Adrenal gland (tissue), 12 donors: Measurements from ENCODE around the gene CENPV. TPM values are rescaled to one million over a fixed set of nuclear protein-coding genes. Genes with fewer than 3 reads are reported as not detected.

Experiments used
- DNase-seq, 7 donors: peaks; one replicate each; pipeline ENCODE4 v3.0.0-alpha.2; 2019 to 2020
- H3K27ac ChIP-seq, 5 donors: fragments of 200-600 bp; sonication (generic) in 4 of 5; 1 replicate in 3 of 5; 2 replicates in 2 of 5; pipeline versions ENCODE4 v1.5.1 to v1.8.0; 2016 to 2020; ENCODE audit warnings: mild to moderate bottlenecking in 1 of 5
- H3K27me3 ChIP-seq: fragments of 200-600 bp; 2 replicates; pipeline ENCODE4 v1.8.0; 2021
- H3K36me3 ChIP-seq, 2 donors: fragments of 200-600 bp; replicated peaks in 1 of 2; 1 replicate in 1 of 2; 2 replicates in 1 of 2; pipeline versions ENCODE4 v1.5.1 to v1.8.0; 2018 to 2022
- H3K4me1 ChIP-seq, 2 donors: fragments of 200-600 bp; replicated peaks in 1 of 2; 1 replicate in 1 of 2; 2 replicates in 1 of 2; pipeline versions ENCODE4 v1.5.1 to v1.8.0; 2018 to 2021
- H3K4me3 ChIP-seq, 4 donors: fragments of 200-600 bp; sonication (generic) in 3 of 4; one replicate each; pipeline ENCODE4 v1.5.1; 2016 to 2018
- H3K9me3 ChIP-seq, 3 donors: fragments of 200-600 bp; sonication (generic) in 1 of 3; replicated peaks in 1 of 3; 1 replicate in 2 of 3; 2 replicates in 1 of 3; pipeline versions ENCODE4 v1.5.1 to v1.8.0; 2016 to 2021
- POLR2A ChIP-seq, 2 donors: fragments of 450-650 bp; IDR thresholded peaks; one replicate each; pipeline ENCODE4 v1.6.1; 2017; ENCODE audit warnings: antibody characterized with exemption in 2 of 2, mild to moderate bottlenecking in 2 of 2, moderate library complexity in 1 of 2
- WGBS, 4 donors: extraction: QIAGEN DNeasy Blood & Tissue Kit in 2 of 4; methylation state at CpG; one replicate each; pipeline versions ENCODE4 v1.1.5 to v1.1.7; 2013 to 2017; 5-methylcytosine and 5-hydroxymethylcytosine counted together
- intact Hi-C, 2 donors: fragments of 100-400 bp; cut with DNase I; formaldehyde crosslinking; loops; one replicate each; pipeline versions ENCODE4 v1.14.1 to v1.15.0; 2022 to 2023
- polyA plus RNA-seq, 3 donors: library from polyadenylated mRNA; stranded (reverse); fragments of 200-250 nt in 2 of 3; fragments of 350-450 nt in 1 of 3; fragmentation: Illumina TruSeq in 1 of 3; extraction: RNeasy Lipid Tissue Mini Kit (QIAGEN cat#74804) in 1 of 3; gene quantifications; one replicate each; pipeline ENCODE4 v1.2.3, GENCODE V29; 2013 to 2014
- total RNA-seq, 9 donors: library from RNA; depleted of rRNA in 4 of 9; stranded (reverse); fragments of >200 nt in 4 of 9; fragments of 120-200 nt in 1 of 9; fragmentation: NEBNext Ultra II Directional in 1 of 9; extraction: Animal tissue kit (Norgen Biotek cat#: 25700) in 1 of 9; gene quantifications; one replicate each; pipeline versions ENCODE4 v1.1.0 to v1.2.4, GENCODE V29; 2013 to 2023
- TF ChIP-seq, protein P1 (sequence below), 6 experiments: fragments of 450-650 bp in 4 of 6; fragments of 200-600 bp in 2 of 6; sonication (generic) in 1 of 6; IDR thresholded peaks; 1 replicate in 5 of 6; 2 replicates in 1 of 6; pipeline versions ENCODE4 v1.5.1 to v1.8.0; 2016 to 2021; ENCODE audit warnings: antibody characterized with exemption in 6 of 6, mild to moderate bottlenecking in 2 of 6, moderate library complexity in 1 of 6
- donor health status: healthy with polysubstance abuse.
- donor health status: Bipolar disorder and iron deficiency.
- donor health status: DM: yes; HTN: yes; CAD: no.
- donor health status: DM: no; HTN: no; CAD: no.
- donor health status: DM: no; HTN: no; CAD: no.
- donor health status: DM: yes; HTN: yes; CAD: no.

Gene CENPV
- total and polyA plus RNA-seq, 12 donors: 19.9 to 37.9 (median 28.6) TPM

DNA sequence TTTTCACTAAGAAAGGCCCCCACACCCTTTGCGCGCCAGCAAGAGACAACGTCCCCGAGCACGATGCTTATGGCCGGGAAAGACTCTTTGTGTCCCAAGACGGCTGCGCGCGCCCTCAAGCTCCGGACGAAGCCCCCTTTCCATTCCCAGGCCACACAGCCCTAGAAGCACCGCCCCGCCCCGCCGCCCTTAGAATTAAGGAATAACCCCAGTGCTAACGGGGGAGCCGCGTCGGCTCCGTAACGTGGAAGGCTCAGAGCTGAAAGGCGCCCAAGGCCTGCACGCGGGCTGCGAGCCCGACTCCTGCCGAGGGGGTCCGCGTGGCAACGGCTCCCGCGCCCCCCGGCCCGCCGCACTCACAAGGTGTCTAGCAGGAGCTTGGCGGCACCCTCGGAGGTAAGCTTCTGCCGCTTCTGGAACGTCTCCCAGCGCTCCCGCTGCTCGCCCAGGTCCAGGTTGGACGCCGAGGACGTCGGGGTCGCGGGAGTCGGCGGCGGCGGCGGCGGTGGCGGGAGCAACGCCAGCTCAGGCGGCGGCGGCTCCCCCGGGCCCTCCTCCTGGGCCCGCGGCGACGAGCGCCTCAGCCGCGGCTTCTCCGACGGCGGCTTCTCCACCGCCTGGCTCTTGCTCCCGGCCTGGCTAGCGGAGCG lies 477 bp downstream of the CENPV start:
- no peaks in the 10 kb centered on the region for H3K9me3 ChIP-seq
- H3K36me3 ChIP-seq: no peaks in the 10 kb centered on the region
- TF ChIP-seq POLR2A (IDR thresholded peaks at IDR 0.05): no peak
- TF ChIP-seq, protein P1, sequence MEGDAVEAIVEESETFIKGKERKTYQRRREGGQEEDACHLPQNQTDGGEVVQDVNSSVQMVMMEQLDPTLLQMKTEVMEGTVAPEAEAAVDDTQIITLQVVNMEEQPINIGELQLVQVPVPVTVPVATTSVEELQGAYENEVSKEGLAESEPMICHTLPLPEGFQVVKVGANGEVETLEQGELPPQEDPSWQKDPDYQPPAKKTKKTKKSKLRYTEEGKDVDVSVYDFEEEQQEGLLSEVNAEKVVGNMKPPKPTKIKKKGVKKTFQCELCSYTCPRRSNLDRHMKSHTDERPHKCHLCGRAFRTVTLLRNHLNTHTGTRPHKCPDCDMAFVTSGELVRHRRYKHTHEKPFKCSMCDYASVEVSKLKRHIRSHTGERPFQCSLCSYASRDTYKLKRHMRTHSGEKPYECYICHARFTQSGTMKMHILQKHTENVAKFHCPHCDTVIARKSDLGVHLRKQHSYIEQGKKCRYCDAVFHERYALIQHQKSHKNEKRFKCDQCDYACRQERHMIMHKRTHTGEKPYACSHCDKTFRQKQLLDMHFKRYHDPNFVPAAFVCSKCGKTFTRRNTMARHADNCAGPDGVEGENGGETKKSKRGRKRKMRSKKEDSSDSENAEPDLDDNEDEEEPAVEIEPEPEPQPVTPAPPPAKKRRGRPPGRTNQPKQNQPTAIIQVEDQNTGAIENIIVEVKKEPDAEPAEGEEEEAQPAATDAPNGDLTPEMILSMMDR (IDR thresholded peaks at IDR 0.05): no peak
- H3K4me1 ChIP-seq: peaks cover 7 to 13% of the 10 kb centered on the region in 2 donors
- peak overlapping the region in 3 of 5 donors; percentile 33 to 78 (median 73) for H3K27ac ChIP-seq
- no peaks in the 10 kb centered on the region for H3K27me3 ChIP-seq
- peak in 6 of 7 donors; percentile 26 to 63 (median 37) for DNase-seq
- intact Hi-C loops: no loop called here
- 0 to 1% (median 0%) methylated on average over 11 to 75 of the region's 75 CpGs for WGBS, 4 donors
- peak overlapping the region in 3 of 4 donors; percentile 31 to 89 (median 68) for H3K4me3 ChIP-seq

DNA sequence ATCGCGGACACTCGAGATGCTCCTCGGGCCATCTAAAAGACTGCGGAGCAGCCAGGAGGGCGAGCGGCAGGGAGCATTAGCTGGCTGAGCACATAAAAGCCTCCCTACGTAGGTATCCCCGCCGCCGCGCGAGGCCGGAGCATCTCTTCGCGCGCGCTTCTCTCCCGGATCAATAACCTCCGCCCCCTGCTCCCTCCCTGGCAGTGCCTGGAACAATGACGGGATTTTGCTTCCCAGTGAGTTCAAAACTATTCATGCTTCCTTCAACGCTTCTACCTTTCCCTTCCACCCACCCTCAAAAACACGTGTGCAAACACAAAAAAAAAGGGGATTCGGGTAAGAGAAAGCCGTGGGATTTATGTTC lies 984 bp downstream of the CENPV start:
- intact Hi-C loops: no loop called here
- H3K4me1 ChIP-seq: peaks cover 7 to 13% of the 10 kb centered on the region in 2 donors
- no peaks in the 10 kb centered on the region for H3K27me3 ChIP-seq
- no peaks in the 10 kb centered on the region for H3K36me3 ChIP-seq
- H3K4me3 ChIP-seq: peak overlapping the region in 3 of 4 donors; percentile 31 to 89 (median 56)
- no peaks in the 10 kb centered on the region for H3K9me3 ChIP-seq
- DNase-seq: peak; percentile 26 to 74 (median 48)
- WGBS, 4 donors: 1% methylated on average over 12 to 25 of the region's 25 CpGs
- H3K27ac ChIP-seq: peak overlapping the region in 2 of 5 donors; percentile 15 to 73
- TF ChIP-seq POLR2A (IDR thresholded peaks at IDR 0.05): no peak
- TF ChIP-seq, protein P1 (IDR thresholded peaks at IDR 0.05): peak in 1 of 6 experiments; percentile 2

- 36 to 41% (median 40%) methylated on average over 10 of the region's 10 CpGs for WGBS, 4 donors
- TF ChIP-seq POLR2A (IDR thresholded peaks at IDR 0.05): no peak
- TF ChIP-seq, protein P1 (IDR thresholded peaks at IDR 0.05): peak in 1 of 6 experiments; percentile 13
- H3K36me3 ChIP-seq: no peaks in the 10 kb centered on the region
- no peaks in the 10 kb centered on the region for H3K27me3 ChIP-seq
- intact Hi-C loops: no loop called here
- H3K9me3 ChIP-seq: no peaks in the 10 kb centered on the region
- peak overlapping the region in 1 of 5 donors; percentile 15 for H3K27ac ChIP-seq
- DNase-seq: no peak
- peaks cover 7 to 13% of the 10 kb centered on the region in 2 donors for H3K4me1 ChIP-seq
- peak overlapping the region in 1 of 4 donors; percentile 89 for H3K4me3 ChIP-seq
Observed at GRCh38 chr17:16351831-16352230, 1.4 kb downstream of the CENPV start.

DNA sequence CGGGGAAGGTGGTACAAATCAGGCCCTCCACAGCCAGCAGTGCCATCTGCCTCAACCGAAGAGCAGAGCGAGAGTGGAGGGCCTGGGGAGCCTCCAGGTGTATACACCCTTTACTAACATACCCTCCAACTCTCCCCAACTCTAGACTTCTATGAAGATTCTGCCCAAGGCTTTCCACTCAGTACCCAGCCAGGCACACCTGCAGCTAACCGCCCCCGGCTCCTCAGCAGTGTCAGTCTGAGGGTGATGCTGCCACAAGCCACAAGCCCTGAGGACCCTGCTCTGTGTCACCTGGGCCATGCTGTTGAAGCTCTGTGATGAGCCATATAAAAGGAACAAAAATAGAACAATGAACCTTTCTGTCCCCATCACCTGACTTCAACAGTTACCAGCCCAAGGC lies 3.8 kb downstream of the CENPV start:
- Histone ChIP-seq H3K4me1 (peaks cover 7 to 20% of the 10 kb centered on the region in 2 donors), H3K4me3 (no peak overlapping the region), H3K36me3 (no peaks in the 10 kb centered on the region), H3K27ac (no peak overlapping the region), H3K27me3 (no peaks in the 10 kb centered on the region), H3K9me3 (no peaks in the 10 kb centered on the region)
- intact Hi-C loops: no loop called here
- 95 to 97% (median 96%) methylated on average over 4 to 5 of the region's 5 CpGs for WGBS, 4 donors
- TF ChIP-seq, protein P1 (IDR thresholded peaks at IDR 0.05): no peak
- no peak for TF ChIP-seq POLR2A (IDR thresholded peaks at IDR 0.05)
- no peak for DNase-seq
